SK-N-SH (cell line): ENCODE measurements around the gene WASL. TPM values are rescaled to one million over a fixed set of nuclear protein-coding genes. Genes with fewer than 3 reads are reported as not detected.

ENCODE experiments used
- CTCF ChIA-PET: fragments of 300-600, 350-600 bp; formaldehyde crosslinking; extraction: SDS; loops from one replicate; lab custom pipeline; 2021; lab: Yijun Ruan, JAX
- POLR2A ChIA-PET: fragments of 350-600 bp; sonication (Branson Sonifier 250); formaldehyde crosslinking; extraction: SDS; loops from one replicate; lab custom pipeline; 2020; ENCODE audit warnings: antibody characterized with exemption, inconsistent platforms; lab: Yijun Ruan, JAX
- DNase-seq: peaks from one replicate; pipeline ENCODE4 v3.0.0; 2012
- H2AFZ ChIP-seq: fragments of 200-600 bp; sonication (generic); 2 replicates; pipeline ENCODE4 v1.8.1; 2016; ENCODE audit warnings: antibody characterized with exemption, mild to moderate bottlenecking, low read depth
- H3F3A ChIP-seq: fragments of 200-600 bp; sonication (generic); replicated peaks from 2 replicates; pipeline ENCODE3; 2016; ENCODE audit warnings: antibody characterized with exemption, mild to moderate bottlenecking; ENCODE audit not compliant: insufficient read depth
- H3K27ac ChIP-seq, 2 experiments: fragments of 200-500 bp in 1 of 2; fragments of 200-600 bp in 1 of 2; sonication (Bioruptor generic) in 1 of 2; sonication (generic), shearing (Covaris generic) in 1 of 2; 2 replicates each; pipeline versions ENCODE4 v1.5.1 to v1.6.1; 2014 to 2016; ENCODE audit warnings: low read depth in 2 of 2, inconsistent platforms in 1 of 2, low read length in 1 of 2, mild to moderate bottlenecking in 1 of 2, mixed read lengths in 1 of 2
- H3K27me3 ChIP-seq: fragments of 200-600 bp; sonication (generic), shearing (Covaris generic); 2 replicates; pipeline ENCODE4 v1.6.1; 2016; ENCODE audit warnings: mixed run types; ENCODE audit not compliant: insufficient read depth
- H3K36me3 ChIP-seq, 2 experiments: fragments of 200-500 bp in 1 of 2; fragments of 200-600 bp in 1 of 2; sonication (Bioruptor generic) in 1 of 2; sonication (generic) in 1 of 2; replicated peaks in 1 of 2; 2 replicates each; pipeline versions ENCODE3 to v1.5.1; 2014 to 2016; ENCODE audit warnings: low read length in 1 of 2, mild to moderate bottlenecking in 1 of 2; ENCODE audit not compliant: insufficient read depth in 2 of 2, control insufficient read depth in 1 of 2
- H3K4me1 ChIP-seq, 2 experiments: fragments of 200-500 bp in 1 of 2; fragments of 200-600 bp in 1 of 2; sonication (Bioruptor generic) in 1 of 2; sonication (generic), shearing (Covaris generic) in 1 of 2; 2 replicates each; pipeline versions ENCODE4 v1.5.1 to v1.6.1; 2014 to 2016; ENCODE audit warnings: low read depth in 1 of 2, low read length in 1 of 2, mixed run types in 1 of 2; ENCODE audit not compliant: insufficient read depth in 2 of 2, control insufficient read depth in 1 of 2
- H3K4me2 ChIP-seq: fragments of 200-600 bp; sonication (generic), shearing (Covaris generic); 2 replicates; pipeline ENCODE4 v1.6.1; 2017; ENCODE audit warnings: mixed run types
- H3K4me3 ChIP-seq, 2 experiments: fragments of 200-500 bp in 1 of 2; fragments of 200-600 bp in 1 of 2; sonication (Bioruptor generic) in 1 of 2; sonication (generic), shearing (Covaris generic) in 1 of 2; 2 replicates each; pipeline versions ENCODE4 v1.5.1 to v1.8.1; 2014 to 2016; ENCODE audit warnings: low read depth in 2 of 2, inconsistent platforms in 1 of 2, low read length in 1 of 2, mild to moderate bottlenecking in 1 of 2, mixed read lengths in 1 of 2, moderate library complexity in 1 of 2
- H3K79me2 ChIP-seq: fragments of 200-600 bp; sonication (generic); 2 replicates; pipeline ENCODE4 v1.8.1; 2017; ENCODE audit warnings: mild to moderate bottlenecking; ENCODE audit not compliant: insufficient read depth
- H3K9ac ChIP-seq: fragments of 200-600 bp; sonication (generic); 2 replicates; pipeline ENCODE4 v1.6.1; 2017; ENCODE audit warnings: mixed run types
- H3K9me2 ChIP-seq: fragments of 200-600 bp; sonication (generic); 2 replicates; pipeline ENCODE4 v1.6.1; 2017; ENCODE audit warnings: mixed run types
- H3K9me3 ChIP-seq: fragments of 200-600 bp; sonication (generic); 2 replicates; pipeline ENCODE4 v1.6.1; 2017; ENCODE audit warnings: mixed run types, mild to moderate bottlenecking, moderate library complexity
- H4K20me1 ChIP-seq: fragments of 200-600 bp; sonication (generic); 2 replicates; pipeline ENCODE4 v1.6.1; 2017; ENCODE audit warnings: mild to moderate bottlenecking, mixed run types; ENCODE audit not compliant: insufficient read depth
- EP300 ChIP-seq, 2 experiments: IDR thresholded peaks; 2 replicates each; pipeline versions ENCODE4 v1.4.0 to v1.6.1; 2012; ENCODE audit warnings: borderline replicate concordance in 1 of 2, low read depth in 1 of 2, low read length in 1 of 2
- EZH2phosphoT487 ChIP-seq: fragments of 200-600 bp; sonication (generic); IDR thresholded peaks from 2 replicates; pipeline ENCODE4 v1.6.1; 2017; ENCODE audit warnings: low read depth, mixed run types, mild to moderate bottlenecking, antibody characterized with exemption, moderate library complexity, borderline replicate concordance
- FOXJ3 ChIP-seq: sonication (generic); formaldehyde crosslinking; IDR thresholded peaks from 2 replicates; pipeline ENCODE4 v1.5.1; 2020; ENCODE audit warnings: mild to moderate bottlenecking, missing genetic modification reagents
- GATA2 ChIP-seq: sonication (generic); formaldehyde crosslinking; IDR thresholded peaks from 2 replicates; pipeline ENCODE4 v1.5.0; 2020; ENCODE audit warnings: mild to moderate bottlenecking, missing genetic modification reagents
- JUND ChIP-seq: IDR thresholded peaks from 2 replicates; pipeline ENCODE4 v1.4.0; 2012
- MEF2A ChIP-seq: IDR thresholded peaks from 2 replicates; pipeline ENCODE4 v1.4.0; 2012; ENCODE audit warnings: low read depth, borderline replicate concordance
- MXI1 ChIP-seq: IDR thresholded peaks from 2 replicates; pipeline ENCODE4 v1.6.1; 2012; ENCODE audit warnings: mild to moderate bottlenecking, low read depth, low read length, improper control_type of control experiment
- NFIC ChIP-seq: IDR thresholded peaks from 2 replicates; pipeline ENCODE4 v1.4.0; 2012; ENCODE audit warnings: borderline replicate concordance
- NRF1 ChIP-seq: IDR thresholded peaks from 2 replicates; pipeline ENCODE4 v1.6.1; 2012; ENCODE audit warnings: low read depth, mild to moderate bottlenecking, low read length
- POLR2AphosphoS5 ChIP-seq: IDR thresholded peaks from 2 replicates; pipeline ENCODE4 v1.6.1; 2012; ENCODE audit warnings: low read depth, low read length
- RAD21 ChIP-seq: IDR thresholded peaks from 2 replicates; pipeline ENCODE4 v1.6.1; 2012; ENCODE audit warnings: mild to moderate bottlenecking, low read length
- RFX5 ChIP-seq: IDR thresholded peaks from 2 replicates; pipeline ENCODE4 v1.6.1; 2012; ENCODE audit warnings: mild to moderate bottlenecking, improper control_type of control experiment, low read length
- TCF12 ChIP-seq: IDR thresholded peaks from 2 replicates; pipeline ENCODE4 v1.4.0; 2012
- WGBS: methylation state at CpG from one replicate; pipeline ENCODE4 v1.1.6; 2017; ENCODE audit warnings: low lambda C conversion rate; 5-methylcytosine and 5-hydroxymethylcytosine counted together
- polyA plus RNA-seq, 3 experiments: library from polyadenylated mRNA; depleted of rRNA; stranded (reverse); fragments of >200 nt; gene quantifications; 2 replicates each; pipeline ENCODE4 v1.2.3, GENCODE V29; 2012
- TF ChIP-seq, protein P1 (sequence below): IDR thresholded peaks from 2 replicates; pipeline ENCODE4 v1.4.0; 2012; ENCODE audit warnings: low read depth, borderline replicate concordance
- TF ChIP-seq, protein P2 (sequence below): IDR thresholded peaks from 2 replicates; pipeline ENCODE4 v1.6.1; 2012; ENCODE audit warnings: mild to moderate bottlenecking, low read depth, low read length, moderate library complexity
- TF ChIP-seq, protein P3 (sequence below): IDR thresholded peaks from 2 replicates; pipeline ENCODE4 v1.4.0; 2012; ENCODE audit warnings: low read depth, borderline replicate concordance

The WASL gene
- polyA plus RNA-seq, 1 of the 3 experiments (the other 2 are of a cell fraction) = 9.9 TPM

DNA sequence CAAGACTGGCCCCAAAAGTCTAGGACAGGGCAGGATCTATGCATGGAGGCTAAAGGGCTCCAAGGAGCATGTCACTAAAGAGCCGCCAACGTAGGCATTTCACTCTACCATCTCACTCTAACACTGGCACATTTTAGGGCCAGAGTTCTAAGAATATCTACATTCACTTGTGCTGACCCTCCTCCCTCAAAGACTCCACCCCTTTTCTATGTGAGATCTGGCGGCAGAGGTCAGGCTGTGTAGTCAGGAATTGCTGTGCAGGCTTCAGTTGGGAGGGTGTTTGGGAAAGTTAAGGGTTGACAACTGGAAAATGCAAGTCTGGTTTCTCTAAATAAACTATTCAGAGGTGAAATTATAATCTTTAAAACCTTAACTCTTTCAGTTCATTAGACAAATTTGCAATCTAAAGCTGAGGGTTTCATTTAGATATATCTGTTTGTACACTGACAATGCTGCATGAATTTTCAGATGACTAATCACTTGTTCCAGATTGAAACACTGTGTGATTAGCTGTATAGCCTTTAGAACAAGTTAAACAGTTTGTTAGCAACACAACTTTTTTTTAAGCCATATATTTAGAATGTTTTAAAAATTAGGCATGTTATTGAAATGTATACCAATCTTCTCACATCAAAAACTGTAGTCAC lies 74.9 kb downstream of the WASL start:
- POLR2A ChIA-PET = no interaction called here
- Histone ChIP-seq H3K36me3 (peaks cover 12 to 20% of the 10 kb centered on the region in 2 experiments), H3K4me1 (peaks cover 0 to 17% of the 10 kb centered on the region in 2 experiments; a peak in 3 of 4 replicates), H3K27me3 (no peaks in the 10 kb centered on the region), H3K27ac (peak overlapping the region in 1 of 2 experiments; percentile 14; a peak in 1 of 4 replicates), H4K20me1 (no peaks in the 10 kb centered on the region), H3K4me3 (no peak overlapping the region), H3K4me2 (no peak overlapping the region), H3K9ac (no peak overlapping the region), H3F3A (no peaks in the 10 kb centered on the region), H3K79me2 (no peaks in the 10 kb centered on the region), H2AFZ (no peak overlapping the region), H3K9me3 (no peaks in the 10 kb centered on the region), H3K9me2 (no peaks in the 10 kb centered on the region)
- DNase-seq = no peak
- WGBS = 100% methylated on average over 3 of the region's 3 CpGs
- CTCF ChIA-PET = interaction anchor here (0.6 to 2.5 kb wide), 6 partner anchors 8 to 102 kb away, joined by 3 to 20 read pairs (median 4); no protein-coding TSS in a partner anchor
- TF ChIP-seq JUND (peak; percentile 20; the same call in 1 of the 2 replicates), EZH2phosphoT487 (no peak)

DNA sequence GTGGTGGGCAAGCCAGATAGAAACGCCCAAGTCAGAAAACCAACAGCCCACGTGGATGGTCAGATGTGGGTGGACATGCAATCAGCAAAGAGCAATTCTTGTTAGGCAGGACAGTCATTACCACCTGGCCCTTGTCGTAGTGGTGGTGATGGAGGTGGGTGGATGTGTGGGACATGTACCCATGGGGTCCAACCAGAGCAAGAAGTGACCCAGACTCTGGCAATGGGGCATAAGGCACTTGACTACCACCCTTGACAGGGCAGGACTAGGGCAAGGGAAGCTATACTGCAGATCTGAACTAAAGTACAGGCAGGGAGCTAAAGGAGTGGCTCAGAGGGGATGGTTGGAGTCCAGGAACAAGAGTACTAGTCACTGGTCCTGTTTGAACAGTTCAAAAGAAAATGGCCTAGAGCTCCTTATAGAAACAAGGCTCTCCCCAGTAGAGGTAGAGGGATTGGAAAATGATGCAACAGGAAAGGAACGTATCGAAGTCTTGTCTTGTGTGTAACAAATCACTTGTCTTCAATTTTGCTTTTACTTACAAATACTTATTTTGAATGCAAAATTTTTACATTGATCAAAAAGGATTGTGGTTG lies 75.6 kb downstream of the WASL start:
- Histone ChIP-seq H3K79me2 (no peaks in the 10 kb centered on the region), H4K20me1 (no peaks in the 10 kb centered on the region), H3K9ac (no peak overlapping the region), H3K9me2 (no peaks in the 10 kb centered on the region), H3K9me3 (no peaks in the 10 kb centered on the region), H3K4me2 (no peak overlapping the region), H3K27me3 (no peaks in the 10 kb centered on the region), H3K27ac (no peak overlapping the region), H3K36me3 (peaks cover 8 to 15% of the 10 kb centered on the region in 2 experiments), H3K4me3 (no peak overlapping the region), H3K4me1 (peaks cover 0 to 17% of the 10 kb centered on the region in 2 experiments; a peak in 3 of 4 replicates), H2AFZ (no peak overlapping the region), H3F3A (no peaks in the 10 kb centered on the region)
- ChIA-PET POLR2A (no interaction called here), CTCF (interaction anchor here (0.6 to 2.5 kb wide), 4 partner anchors 9 to 76 kb away, joined by 3 to 20 read pairs (median 4); no protein-coding TSS in a partner anchor)
- TF ChIP-seq, protein P1, sequence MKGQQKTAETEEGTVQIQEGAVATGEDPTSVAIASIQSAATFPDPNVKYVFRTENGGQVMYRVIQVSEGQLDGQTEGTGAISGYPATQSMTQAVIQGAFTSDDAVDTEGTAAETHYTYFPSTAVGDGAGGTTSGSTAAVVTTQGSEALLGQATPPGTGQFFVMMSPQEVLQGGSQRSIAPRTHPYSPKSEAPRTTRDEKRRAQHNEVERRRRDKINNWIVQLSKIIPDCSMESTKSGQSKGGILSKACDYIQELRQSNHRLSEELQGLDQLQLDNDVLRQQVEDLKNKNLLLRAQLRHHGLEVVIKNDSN = no peak
- TF ChIP-seq TCF12 (no peak), FOXJ3 (no peak), JUND (no peak), RAD21 (no peak), POLR2AphosphoS5 (no peak), EP300 (IDR thresholded peaks at IDR 0.05; ENCODE audit: borderline replicate concordance in 1 of 2, low read depth in 1 of 2, low read length in 1 of 2) (no peak), MEF2A (no peak), RFX5 (no peak), MXI1 (no peak), GATA2 (CRISPR knock-in tag) (no peak), NRF1 (no peak), NFIC (no peak)
- TF ChIP-seq, protein P2, sequence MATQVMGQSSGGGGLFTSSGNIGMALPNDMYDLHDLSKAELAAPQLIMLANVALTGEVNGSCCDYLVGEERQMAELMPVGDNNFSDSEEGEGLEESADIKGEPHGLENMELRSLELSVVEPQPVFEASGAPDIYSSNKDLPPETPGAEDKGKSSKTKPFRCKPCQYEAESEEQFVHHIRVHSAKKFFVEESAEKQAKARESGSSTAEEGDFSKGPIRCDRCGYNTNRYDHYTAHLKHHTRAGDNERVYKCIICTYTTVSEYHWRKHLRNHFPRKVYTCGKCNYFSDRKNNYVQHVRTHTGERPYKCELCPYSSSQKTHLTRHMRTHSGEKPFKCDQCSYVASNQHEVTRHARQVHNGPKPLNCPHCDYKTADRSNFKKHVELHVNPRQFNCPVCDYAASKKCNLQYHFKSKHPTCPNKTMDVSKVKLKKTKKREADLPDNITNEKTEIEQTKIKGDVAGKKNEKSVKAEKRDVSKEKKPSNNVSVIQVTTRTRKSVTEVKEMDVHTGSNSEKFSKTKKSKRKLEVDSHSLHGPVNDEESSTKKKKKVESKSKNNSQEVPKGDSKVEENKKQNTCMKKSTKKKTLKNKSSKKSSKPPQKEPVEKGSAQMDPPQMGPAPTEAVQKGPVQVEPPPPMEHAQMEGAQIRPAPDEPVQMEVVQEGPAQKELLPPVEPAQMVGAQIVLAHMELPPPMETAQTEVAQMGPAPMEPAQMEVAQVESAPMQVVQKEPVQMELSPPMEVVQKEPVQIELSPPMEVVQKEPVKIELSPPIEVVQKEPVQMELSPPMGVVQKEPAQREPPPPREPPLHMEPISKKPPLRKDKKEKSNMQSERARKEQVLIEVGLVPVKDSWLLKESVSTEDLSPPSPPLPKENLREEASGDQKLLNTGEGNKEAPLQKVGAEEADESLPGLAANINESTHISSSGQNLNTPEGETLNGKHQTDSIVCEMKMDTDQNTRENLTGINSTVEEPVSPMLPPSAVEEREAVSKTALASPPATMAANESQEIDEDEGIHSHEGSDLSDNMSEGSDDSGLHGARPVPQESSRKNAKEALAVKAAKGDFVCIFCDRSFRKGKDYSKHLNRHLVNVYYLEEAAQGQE = no peak
- TF ChIP-seq, protein P3, sequence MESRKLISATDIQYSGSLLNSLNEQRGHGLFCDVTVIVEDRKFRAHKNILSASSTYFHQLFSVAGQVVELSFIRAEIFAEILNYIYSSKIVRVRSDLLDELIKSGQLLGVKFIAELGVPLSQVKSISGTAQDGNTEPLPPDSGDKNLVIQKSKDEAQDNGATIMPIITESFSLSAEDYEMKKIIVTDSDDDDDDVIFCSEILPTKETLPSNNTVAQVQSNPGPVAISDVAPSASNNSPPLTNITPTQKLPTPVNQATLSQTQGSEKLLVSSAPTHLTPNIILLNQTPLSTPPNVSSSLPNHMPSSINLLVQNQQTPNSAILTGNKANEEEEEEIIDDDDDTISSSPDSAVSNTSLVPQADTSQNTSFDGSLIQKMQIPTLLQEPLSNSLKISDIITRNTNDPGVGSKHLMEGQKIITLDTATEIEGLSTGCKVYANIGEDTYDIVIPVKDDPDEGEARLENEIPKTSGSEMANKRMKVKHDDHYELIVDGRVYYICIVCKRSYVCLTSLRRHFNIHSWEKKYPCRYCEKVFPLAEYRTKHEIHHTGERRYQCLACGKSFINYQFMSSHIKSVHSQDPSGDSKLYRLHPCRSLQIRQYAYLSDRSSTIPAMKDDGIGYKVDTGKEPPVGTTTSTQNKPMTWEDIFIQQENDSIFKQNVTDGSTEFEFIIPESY = no peak
- DNase-seq = no peak
- 90% methylated on average over 5 of the region's 5 CpGs for WGBS
